ENCODE results near the gene CD300LG. TPM values are rescaled to one million over a fixed set of nuclear protein-coding genes. Genes with fewer than 3 reads are reported as not detected.
"Not testable (repeated sequence)": the region's sequence is repeated elsewhere in the genome, so short reads cannot be mapped to it uniquely, and the experiment has no call there.

CD300LG gene
- total RNA-seq, 1 donor from 2014 or later = 12.6 TPM

GRCh38 chr17:43840814-43841213 lies 6.2 kb upstream of the CD300LG start:
- DNase-seq = no peak
- intact Hi-C loops (cut with micrococcal nuclease) = loop anchor here (10.0 kb wide), 1 partner anchor 56 kb away; the partner anchor contains the start of gene CFAP97D1

DNA sequence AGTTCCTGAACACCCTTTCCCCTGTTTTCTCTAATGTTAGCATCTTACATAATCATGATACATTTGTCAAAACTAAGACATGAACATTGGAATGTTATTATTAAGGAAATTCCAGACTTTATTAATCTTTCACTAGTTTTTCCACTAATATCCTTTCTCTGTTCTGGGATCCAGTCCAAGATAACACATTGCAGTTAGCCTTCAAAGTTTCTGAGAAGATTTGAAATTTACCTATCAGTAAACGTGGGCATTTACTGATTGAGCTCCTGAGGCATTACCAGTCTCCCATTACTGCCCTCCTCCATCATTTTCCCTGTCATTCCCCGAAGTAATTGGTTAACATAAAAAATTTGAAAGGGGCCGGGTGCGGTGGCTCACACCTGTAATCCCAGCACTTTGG lies 5.7 kb upstream of the CD300LG start:
- Histone ChIP-seq H3K9me3 (replicated peaks) (no peaks in the 10 kb centered on the region), H3K27me3 (ENCODE audit: low read depth) (no peaks in the 10 kb centered on the region), H3K4me3 (no peak overlapping the region), H3K4me1 (peaks cover 27% of the 10 kb centered on the region), H3K27ac (replicated peaks) (no peak overlapping the region), H3K36me3 (no peaks in the 10 kb centered on the region)
- TF ChIP-seq, protein P1, sequence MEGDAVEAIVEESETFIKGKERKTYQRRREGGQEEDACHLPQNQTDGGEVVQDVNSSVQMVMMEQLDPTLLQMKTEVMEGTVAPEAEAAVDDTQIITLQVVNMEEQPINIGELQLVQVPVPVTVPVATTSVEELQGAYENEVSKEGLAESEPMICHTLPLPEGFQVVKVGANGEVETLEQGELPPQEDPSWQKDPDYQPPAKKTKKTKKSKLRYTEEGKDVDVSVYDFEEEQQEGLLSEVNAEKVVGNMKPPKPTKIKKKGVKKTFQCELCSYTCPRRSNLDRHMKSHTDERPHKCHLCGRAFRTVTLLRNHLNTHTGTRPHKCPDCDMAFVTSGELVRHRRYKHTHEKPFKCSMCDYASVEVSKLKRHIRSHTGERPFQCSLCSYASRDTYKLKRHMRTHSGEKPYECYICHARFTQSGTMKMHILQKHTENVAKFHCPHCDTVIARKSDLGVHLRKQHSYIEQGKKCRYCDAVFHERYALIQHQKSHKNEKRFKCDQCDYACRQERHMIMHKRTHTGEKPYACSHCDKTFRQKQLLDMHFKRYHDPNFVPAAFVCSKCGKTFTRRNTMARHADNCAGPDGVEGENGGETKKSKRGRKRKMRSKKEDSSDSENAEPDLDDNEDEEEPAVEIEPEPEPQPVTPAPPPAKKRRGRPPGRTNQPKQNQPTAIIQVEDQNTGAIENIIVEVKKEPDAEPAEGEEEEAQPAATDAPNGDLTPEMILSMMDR (IDR thresholded peaks at IDR 0.05; ENCODE audit: borderline replicate concordance) = no peak
- intact Hi-C loops (cut with micrococcal nuclease) = loop anchor here (10.0 kb wide), 1 partner anchor 56 kb away; the partner anchor contains the start of gene CFAP97D1
- DNase-seq = no peak

More at GRCh38 chr17:43840814-43841213, 6.2 kb upstream of the CD300LG start:
- no peaks in the 10 kb centered on the region for H3K27me3 ChIP-seq (ENCODE audit: low read depth)
- peaks cover 22% of the 10 kb centered on the region for H3K4me1 ChIP-seq
- no peak overlapping the region for H3K4me3 ChIP-seq
- TF ChIP-seq, protein P1 (IDR thresholded peaks at IDR 0.05; ENCODE audit: borderline replicate concordance) = peak; percentile 49
- H3K27ac ChIP-seq (replicated peaks) = no peak overlapping the region
- H3K36me3 ChIP-seq = no peaks in the 10 kb centered on the region
- H3K9me3 ChIP-seq (replicated peaks) = no peaks in the 10 kb centered on the region

DNA sequence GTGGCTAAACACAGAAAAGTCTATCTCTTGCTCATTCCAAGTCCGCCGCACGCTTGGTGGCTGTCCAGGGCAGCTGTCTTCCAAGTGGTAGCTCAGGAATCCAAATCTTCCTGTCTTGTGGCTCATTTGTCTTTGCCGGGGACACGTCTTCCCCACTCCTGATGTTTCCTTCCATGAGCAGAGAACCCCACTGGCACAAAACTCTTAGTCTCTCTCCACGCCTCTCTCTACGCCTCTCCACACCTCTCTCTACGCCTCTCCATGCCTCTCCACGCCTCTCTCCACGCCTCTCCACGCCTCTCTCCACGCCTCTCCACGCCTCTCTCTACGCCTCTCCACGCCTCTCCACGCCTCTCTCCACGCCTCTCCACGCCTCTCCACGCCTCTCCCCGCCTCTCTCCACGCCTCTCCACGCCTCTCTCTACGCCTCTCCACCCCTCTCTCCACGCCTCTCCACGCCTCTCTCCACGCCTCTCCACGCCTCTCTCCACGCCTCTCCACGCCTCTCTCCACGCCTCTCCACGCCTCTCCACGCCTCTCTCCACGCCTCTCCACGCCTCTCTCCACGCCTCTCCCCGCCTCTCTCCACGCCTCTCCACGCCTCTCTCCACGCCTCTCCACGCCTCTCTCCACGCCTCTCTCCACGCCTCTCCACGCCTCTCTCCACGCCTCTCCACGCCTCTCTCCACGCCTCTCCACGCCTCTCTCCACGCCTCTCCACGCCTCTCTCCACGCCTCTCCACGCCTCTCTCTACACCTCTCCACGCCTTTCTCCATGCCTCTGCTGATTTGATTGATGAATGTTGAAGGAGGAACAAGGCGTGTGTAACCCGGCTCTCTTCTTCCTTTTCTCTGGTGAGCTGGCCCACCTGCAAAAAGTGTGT lies 4.6 kb upstream of the CD300LG start:
- H3K27me3 ChIP-seq (ENCODE audit: low read depth); H3K27ac ChIP-seq (replicated peaks); H3K9me3 ChIP-seq (replicated peaks); H3K36me3 ChIP-seq; DNase-seq; H3K4me3 ChIP-seq: not testable (repeated sequence)
- intact Hi-C loops (cut with micrococcal nuclease) = loop anchor here (10.0 kb wide), 1 partner anchor 58 kb away; the partner anchor contains the start of gene CFAP97D1
- H3K4me1 ChIP-seq = peaks cover 34% of the 10 kb centered on the region

DNA sequence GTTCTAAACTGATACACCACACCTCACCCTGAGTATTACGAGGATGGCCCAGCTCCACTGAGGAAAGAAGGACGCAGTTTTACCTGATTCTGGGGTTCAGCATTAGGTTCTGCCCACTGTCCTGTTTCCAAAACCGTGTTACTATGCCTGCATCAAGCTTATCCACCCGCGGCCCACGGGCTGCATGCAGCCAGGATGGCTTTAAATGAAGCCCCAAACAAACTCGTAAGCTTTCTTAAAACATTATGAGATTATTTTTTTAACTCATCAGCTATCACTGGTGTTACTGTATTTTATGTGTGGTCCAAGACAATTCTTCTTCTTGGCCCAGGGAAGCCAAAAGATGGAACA lies 4.0 kb upstream of the CD300LG start:
- Histone ChIP-seq H3K27ac (replicated peaks) (no peak overlapping the region), H3K36me3 (no peaks in the 10 kb centered on the region), H3K9me3 (replicated peaks) (no peaks in the 10 kb centered on the region), H3K27me3 (ENCODE audit: low read depth) (no peaks in the 10 kb centered on the region), H3K4me3 (no peak overlapping the region), H3K4me1 (peaks cover 34% of the 10 kb centered on the region)
- TF ChIP-seq, protein P1 (IDR thresholded peaks at IDR 0.05; ENCODE audit: borderline replicate concordance) = no peak
- DNase-seq = no peak
- intact Hi-C loops (cut with micrococcal nuclease) = loop anchor here (10.0 kb wide), 1 partner anchor 58 kb away; the partner anchor contains the start of gene CFAP97D1

- no peaks in the 10 kb centered on the region for H3K36me3 ChIP-seq
- intact Hi-C loops (cut with micrococcal nuclease) = loop anchor here (10.0 kb wide), 1 partner anchor 59 kb away; the partner anchor contains the start of gene CFAP97D1
- TF ChIP-seq, protein P1 (IDR thresholded peaks at IDR 0.05; ENCODE audit: borderline replicate concordance) = no peak
- H3K9me3 ChIP-seq (replicated peaks) = no peaks in the 10 kb centered on the region
- no peak overlapping the region for H3K4me3 ChIP-seq
- H3K4me1 ChIP-seq = peaks cover 36% of the 10 kb centered on the region
- H3K27ac ChIP-seq (replicated peaks) = no peak overlapping the region
- no peak for DNase-seq
- no peaks in the 10 kb centered on the region for H3K27me3 ChIP-seq (ENCODE audit: low read depth)
Measured at GRCh38 chr17:43844241-43844640, 2.7 kb upstream of the CD300LG start.

- Histone ChIP-seq H3K9me3 (replicated peaks) (no peaks in the 10 kb centered on the region), H3K4me1 (peaks cover 32% of the 10 kb centered on the region), H3K27ac (replicated peaks) (peak overlapping the region; percentile 84), H3K36me3 (no peaks in the 10 kb centered on the region), H3K27me3 (ENCODE audit: low read depth) (no peaks in the 10 kb centered on the region), H3K4me3 (no peak overlapping the region)
- intact Hi-C loops (cut with micrococcal nuclease) = loop anchor here (10.0 kb wide), 1 partner anchor 61 kb away; the partner anchor contains the start of gene CFAP97D1
- TF ChIP-seq, protein P1 (IDR thresholded peaks at IDR 0.05; ENCODE audit: borderline replicate concordance) = no peak
- no peak for DNase-seq
Measured at GRCh38 chr17:43845766-43846165, 1.2 kb upstream of the CD300LG start.

All from left ventricle myocardium inferior (tissue), 1 donor.